Measurements from ENCODE around the gene SAP30.

GRCh38 chr4:173404296-173404865, 33.6 kb downstream of the SAP30 start:
- TF ChIP-seq CTCF (conservative IDR thresholded peaks at IDR 0.05; ENCODE audit: low read depth in 2 of 2) (no peak), POLR2AphosphoS5 (IDR thresholded peaks at IDR 0.05; ENCODE audit: low read depth) (no peak), ZNF331 (CRISPR knock-in tag; IDR thresholded peaks at IDR 0.05; ENCODE audit: low read depth) (no peak), NANOG (IDR thresholded peaks at IDR 0.05; ENCODE audit: borderline replicate concordance) (no peak), EZH2 (IDR thresholded peaks at IDR 0.05; ENCODE audit: low read depth, unreplicated experiment) (no peak), EZH2phosphoT487 (IDR thresholded peaks at IDR 0.05; ENCODE audit: unreplicated experiment) (no peak), CREB1 (CRISPR knock-in tag; IDR thresholded peaks at IDR 0.05; ENCODE audit: low read depth) (no peak)

Measured in GM23338 (cell line).